ENCODE data around the gene PAGR1. TPM values are rescaled to one million over a fixed set of nuclear protein-coding genes. Genes with fewer than 3 reads are reported as not detected.

PAGR1 gene
- total and polyA plus RNA-seq, 4 donors, result 7.3 to 18.7 (median 14.0) TPM

GRCh38 chr16:29794231-29794710 is 21.7 kb upstream of the PAGR1 start:
- Histone ChIP-seq H3K27me3 (ENCODE audit: control insufficient read depth in 4 of 4, insufficient read depth in 4 of 4, low read length in 3 of 4) (no peaks in the 10 kb centered on the region), H3K4me3 (ENCODE audit: low read depth in 1 of 3, low read length in 3 of 3) (no peak overlapping the region), H3K9me3 (ENCODE audit: control insufficient read depth in 4 of 4, low read length in 3 of 4) (no peaks in the 10 kb centered on the region), H3K9ac (ENCODE audit: low read depth in 1 of 2, low read length in 2 of 2) (no peak overlapping the region), H3K27ac (ENCODE audit: low read depth in 1 of 2, low read length in 2 of 2) (no peak overlapping the region), H3K36me3 (ENCODE audit: control insufficient read depth in 4 of 4, insufficient read depth in 3 of 4, low read depth in 1 of 4, low read length in 3 of 4) (peaks cover 0 to 17% (median 5%) of the 10 kb centered on the region in 4 donors), H3K4me1 (ENCODE audit: control insufficient read depth in 4 of 4, insufficient read depth in 4 of 4, low read length in 3 of 4) (peaks cover 3 to 22% (median 12%) of the 10 kb centered on the region in 4 donors)
- WGBS, result 98% methylated on average over 3 of the region's 3 CpGs
- TF ChIP-seq RAD21 (IDR thresholded peaks at IDR 0.05), result no peak
- no peak for TF ChIP-seq ZBTB33 (IDR thresholded peaks at IDR 0.05)
- TF ChIP-seq REST (IDR thresholded peaks at IDR 0.05), result no peak
- TF ChIP-seq GABPA (IDR thresholded peaks at IDR 0.05 in 1 of 2, conservative IDR thresholded peaks at IDR 0.05 in 1 of 2), result no peak
- TF ChIP-seq EGR1 (IDR thresholded peaks at IDR 0.05; ENCODE audit: low read depth in 2 of 2), result no peak
- no peak for TF ChIP-seq CTCF (IDR thresholded peaks at IDR 0.05; ENCODE audit: low read depth, low read length, missing input control)
- TF ChIP-seq ATF3 (IDR thresholded peaks at IDR 0.05), result no peak
- no peak for TF ChIP-seq FOXA1 (IDR thresholded peaks at IDR 0.05)
- TF ChIP-seq JUND (IDR thresholded peaks at IDR 0.05), result no peak
- no peak for TF ChIP-seq MAX (IDR thresholded peaks at IDR 0.05)
- no peak for TF ChIP-seq FOXA2 (IDR thresholded peaks at IDR 0.05)
- no peak for TF ChIP-seq NR2F2 (IDR thresholded peaks at IDR 0.05)
- TF ChIP-seq YY1 (IDR thresholded peaks at IDR 0.05), result no peak
- no peak for TF ChIP-seq TAF1 (conservative IDR thresholded peaks at IDR 0.05)
- TF ChIP-seq HNF4G (IDR thresholded peaks at IDR 0.05), result no peak
- no peak for TF ChIP-seq HNF4A (conservative IDR thresholded peaks at IDR 0.05)
- TF ChIP-seq RXRA (IDR thresholded peaks at IDR 0.05), result no peak
- no peak for TF ChIP-seq SP1 (IDR thresholded peaks at IDR 0.05)
- no peak for DNase-seq (ENCODE audit: low spot score)

Data from liver (tissue), 9 donors.